ENCODE results near the gene XPNPEP1.

XPNPEP1 gene

DNA sequence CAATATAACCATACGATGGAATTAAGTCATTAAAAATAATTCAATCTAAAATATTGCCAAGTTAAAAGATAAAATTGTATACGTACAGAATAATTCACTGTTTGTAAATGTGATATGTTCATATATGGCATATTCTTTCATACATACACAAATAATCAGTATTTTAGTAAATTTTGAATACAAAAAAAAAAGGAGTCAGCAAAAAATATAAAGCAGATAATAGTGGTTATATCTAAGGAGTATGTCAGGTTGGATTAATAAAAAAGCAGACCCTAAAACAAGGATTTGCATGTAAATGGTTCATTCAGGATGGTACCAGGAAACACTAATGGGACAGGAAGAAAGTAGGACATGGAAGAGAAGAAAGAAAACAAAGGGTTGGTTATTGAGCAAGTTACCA lies 59.5 kb downstream of the XPNPEP1 start:
- no peak for DNase-seq (ENCODE audit: low read depth in 2 of 2)

DNA sequence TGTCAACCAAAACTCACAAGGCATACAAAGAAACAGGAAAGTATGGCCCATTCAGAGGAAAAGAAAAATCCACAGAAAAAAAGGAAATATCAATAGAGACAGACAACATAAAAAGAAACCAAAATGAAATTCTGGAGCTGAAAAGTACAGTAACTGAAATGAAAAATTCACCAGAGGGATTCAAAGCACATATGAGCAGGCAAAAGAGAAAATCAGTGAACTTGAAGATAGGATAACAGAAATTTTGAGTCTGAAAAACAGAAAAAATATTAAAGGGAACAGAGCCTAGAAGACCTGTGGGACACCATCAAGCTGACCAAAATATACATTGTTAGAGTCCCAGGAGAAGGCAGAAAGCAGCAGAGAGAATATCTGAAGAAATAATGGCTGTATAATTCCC lies 60.6 kb downstream of the XPNPEP1 start:
- DNase-seq (ENCODE audit: low read depth in 2 of 2) = no peak

DNA sequence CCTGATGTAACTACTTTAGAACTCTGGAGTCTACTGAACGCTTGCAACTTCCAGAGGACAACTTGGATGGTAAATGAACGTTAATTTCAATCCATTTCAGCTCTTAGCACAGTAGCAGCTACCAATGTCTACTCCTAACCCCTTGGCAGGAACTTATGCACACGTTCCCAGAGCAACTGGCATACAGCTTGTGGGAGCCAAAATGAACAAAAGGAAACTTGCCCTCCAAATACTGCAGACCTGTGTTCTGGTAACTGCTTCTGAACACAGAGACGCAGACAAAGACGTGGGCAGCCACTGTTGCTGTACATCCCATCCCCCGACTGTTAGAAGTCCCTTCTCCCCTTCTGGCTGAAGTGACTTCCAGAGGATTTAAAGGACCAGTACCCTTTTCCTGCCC lies 61.3 kb downstream of the XPNPEP1 start:
- DNase-seq (ENCODE audit: low read depth in 2 of 2) = no peak

DNA sequence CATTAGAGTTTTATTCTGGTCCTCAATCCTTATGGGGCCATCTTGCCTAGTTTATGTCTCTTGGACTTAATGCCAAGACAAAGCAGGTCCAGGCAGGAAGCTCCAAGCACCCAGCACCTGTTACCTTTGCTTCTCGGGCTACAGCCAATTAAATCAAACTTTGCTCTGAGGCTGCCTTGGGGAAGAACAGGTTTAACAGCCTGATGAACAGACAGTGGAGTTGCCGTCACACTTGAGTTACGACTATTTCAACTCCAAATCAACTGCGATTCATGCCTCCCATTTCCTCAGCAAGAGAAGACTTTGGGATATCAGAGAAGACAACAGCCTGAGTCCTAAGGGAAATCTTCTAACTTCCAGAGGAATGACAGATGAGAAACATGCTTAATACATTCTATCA lies 62.2 kb downstream of the XPNPEP1 start:
- no peak for DNase-seq (ENCODE audit: low read depth in 2 of 2)

DNA sequence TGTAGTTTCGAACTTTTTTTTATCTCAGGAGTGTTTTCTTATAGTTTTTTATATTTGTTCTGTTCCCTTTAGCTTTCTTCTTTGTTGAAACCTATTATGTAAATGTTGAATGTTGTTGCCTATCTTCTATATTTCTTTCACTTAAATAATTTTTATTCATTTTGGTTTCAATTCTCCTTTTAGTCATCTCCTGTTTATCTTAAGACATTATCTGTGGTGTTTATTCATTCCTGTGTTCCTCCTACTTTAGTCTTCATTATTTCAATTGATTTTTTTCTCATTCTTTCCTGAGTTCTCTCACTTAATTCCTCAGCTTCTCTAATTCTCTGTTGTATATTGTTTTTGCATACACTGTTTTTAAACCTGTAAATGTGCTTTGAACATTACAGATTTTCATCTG lies 64.1 kb downstream of the XPNPEP1 start:
- no peak for DNase-seq (ENCODE audit: low read depth in 2 of 2)

DNA sequence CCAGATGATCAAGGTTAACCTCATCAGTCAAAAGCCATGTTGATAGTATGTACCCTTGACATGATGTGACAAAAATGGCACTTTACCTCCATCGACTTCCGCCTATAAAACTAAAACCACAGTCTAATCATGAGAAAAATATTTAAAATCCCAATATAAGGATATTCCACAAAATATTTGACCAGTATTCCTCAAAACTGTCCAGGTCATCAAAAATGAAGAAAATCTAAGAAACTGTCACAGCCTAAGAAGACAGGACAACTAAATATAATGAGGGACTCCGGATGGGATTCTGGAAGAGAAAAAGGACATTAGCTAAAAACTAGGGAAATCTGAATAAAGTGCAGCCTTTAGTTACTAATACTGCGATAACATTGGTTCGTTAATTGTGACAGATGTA lies 67.6 kb downstream of the XPNPEP1 start:
- DNase-seq (ENCODE audit: low read depth in 2 of 2) = no peak

DNA sequence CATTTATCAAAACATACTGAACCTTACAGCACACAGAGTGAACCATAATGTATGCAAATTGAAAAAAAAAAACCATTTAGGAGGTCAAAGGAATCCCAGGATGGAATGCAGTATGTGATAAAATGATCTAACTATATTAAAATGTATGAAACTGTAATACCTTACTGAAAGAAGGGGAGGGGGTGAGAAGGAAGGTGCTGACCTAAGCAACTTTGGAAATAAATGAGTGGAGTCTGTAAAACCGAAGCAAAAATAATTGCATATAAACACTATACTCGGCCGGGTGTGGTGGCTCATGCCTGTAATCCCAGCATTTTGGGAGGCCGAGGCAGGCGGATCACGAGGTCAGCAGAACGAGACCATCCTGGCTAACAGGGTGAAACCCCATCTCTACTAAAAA lies 69.4 kb downstream of the XPNPEP1 start:
- no peak for DNase-seq (ENCODE audit: low read depth in 2 of 2)

DNA sequence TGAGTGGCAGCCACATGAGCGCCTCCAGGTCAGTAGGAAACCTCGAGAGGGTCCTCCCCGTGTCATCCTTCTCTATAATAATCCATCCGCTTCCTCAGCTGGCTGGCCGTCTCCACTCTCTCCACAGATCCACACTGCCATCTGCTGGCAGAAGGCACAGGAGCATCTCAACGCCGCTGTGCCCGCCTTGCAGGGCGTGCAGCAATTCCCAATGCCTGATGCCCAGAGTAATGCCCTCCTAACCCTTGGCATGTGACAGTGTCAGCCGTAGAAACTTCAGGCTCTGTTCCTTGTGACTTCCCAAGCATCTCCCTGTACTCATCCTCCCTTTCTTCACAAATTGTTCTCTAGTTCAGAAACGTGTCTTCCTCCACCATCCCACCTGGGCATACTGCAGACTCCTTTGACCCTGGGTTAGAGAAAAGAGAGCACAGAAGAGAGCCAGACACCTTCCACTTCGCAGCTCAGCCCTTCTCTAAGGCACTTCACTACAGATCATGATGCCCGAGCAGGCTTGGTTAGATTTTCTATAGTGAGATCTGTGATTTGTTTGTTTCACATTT lies 70.8 kb downstream of the XPNPEP1 start:
- peak; percentile 40 for DNase-seq (ENCODE audit: low read depth in 2 of 2)

DNA sequence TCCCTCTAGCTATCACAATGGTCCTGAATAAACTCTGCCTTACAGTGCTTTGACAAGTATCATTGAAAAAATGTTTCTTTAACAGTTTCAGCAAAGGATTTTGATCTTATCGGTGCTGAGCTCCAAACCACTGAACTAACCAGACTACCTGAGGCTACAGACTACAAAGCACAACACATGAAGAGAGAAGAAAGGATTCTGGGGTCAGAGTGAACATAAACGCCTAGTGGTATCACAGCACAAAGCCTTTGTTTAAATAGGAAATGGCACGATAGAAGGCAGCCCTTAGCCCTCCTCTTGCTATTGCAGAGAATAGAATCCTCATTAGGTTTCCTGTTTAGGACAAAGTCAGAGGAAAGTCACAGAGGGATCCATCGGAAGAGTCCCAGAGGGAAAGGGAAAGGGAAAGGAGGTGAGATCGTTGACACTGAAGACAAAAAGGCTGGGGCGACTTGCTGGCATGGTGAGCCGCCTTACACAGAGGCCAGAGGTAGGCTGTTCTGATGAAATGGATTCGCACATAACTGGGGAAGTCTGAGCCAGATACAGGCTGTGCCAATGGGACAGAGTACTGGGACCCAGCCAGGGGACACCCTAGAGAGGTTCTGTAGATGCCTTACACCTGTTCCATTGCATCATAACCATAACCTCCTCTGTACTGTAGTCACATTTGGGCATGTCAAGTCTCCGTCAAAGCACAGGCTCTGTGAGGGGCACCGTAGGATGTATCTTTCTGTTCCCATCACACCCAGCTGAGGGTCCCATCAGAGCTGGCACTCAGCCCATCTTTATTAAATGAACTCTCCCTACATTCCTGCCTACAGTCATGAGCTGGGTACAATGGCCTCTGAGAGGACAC lies 71.5 kb downstream of the XPNPEP1 start:
- no peak for DNase-seq (ENCODE audit: low read depth in 2 of 2)

DNA sequence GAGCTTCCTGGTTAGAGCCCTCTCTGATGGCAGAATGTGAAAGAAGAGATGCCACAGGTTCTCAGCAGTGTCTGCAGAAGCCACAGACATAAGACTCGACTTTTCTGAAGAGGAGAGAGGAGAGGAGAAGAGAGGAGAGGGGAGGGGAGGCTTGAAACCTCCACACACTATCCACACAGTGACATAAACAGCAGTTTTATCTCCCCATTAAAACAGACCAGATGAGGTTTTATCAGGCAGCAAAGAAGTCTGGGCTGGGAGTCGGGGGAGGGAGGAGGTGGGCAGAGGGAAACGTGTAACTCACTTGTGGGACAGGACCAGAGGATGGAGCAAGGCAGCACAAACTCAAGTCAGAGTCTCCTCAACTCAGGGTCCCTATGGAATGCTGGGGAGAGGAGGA lies 76.5 kb downstream of the XPNPEP1 start:
- DNase-seq (ENCODE audit: low read depth in 2 of 2) = no peak

DNA sequence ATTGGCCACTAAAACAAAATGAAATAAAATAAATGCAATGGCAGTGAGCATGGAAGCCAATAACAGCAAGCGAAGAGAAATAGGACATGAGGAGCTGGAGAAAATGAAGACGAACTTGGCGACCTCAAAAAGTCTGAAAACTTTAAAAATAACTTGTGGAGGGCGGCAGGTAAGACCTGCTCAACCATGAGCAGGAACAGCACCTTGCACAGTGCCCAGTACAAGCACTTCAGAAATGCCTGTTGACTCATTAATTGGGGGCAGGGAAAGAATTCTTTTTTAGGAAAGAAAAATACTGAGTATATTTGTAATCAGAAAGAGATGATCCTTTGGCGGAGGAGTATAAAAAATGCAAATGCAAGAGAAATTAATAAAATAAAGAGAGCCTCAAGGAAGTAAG lies 78.0 kb downstream of the XPNPEP1 start:
- no peak for DNase-seq (ENCODE audit: low read depth in 2 of 2)

DNA sequence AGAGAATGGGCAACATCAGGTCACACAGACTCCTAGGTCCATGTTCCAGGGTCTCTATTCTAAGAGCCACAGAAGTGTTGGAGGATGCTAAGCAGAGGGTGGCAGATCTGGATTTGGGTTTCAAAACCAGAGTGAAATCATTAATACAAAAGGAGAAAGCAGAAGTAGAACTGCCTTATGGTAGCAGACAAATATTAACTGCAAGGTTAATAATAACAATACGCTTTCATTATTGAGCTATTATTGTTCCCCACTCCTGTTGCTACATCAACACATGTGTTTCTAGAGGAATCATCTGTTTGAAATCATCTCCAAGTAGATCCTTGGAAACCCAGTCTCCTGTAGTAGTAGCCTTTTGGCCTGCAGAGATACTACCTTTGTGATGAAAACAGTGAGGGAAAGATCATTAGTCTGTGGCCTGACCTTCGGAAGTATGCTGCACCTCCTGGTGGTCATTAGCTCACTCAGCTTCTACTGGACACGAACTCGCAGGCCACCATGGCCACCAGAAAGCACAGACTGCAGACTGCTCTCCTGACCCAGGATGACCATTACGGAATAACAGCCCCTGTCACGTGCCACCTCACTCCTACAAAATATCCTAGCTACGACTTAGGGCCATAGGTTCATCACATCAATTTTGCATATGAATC lies 84.6 kb downstream of the XPNPEP1 start:
- DNase-seq (ENCODE audit: low read depth in 2 of 2) = no peak

DNA sequence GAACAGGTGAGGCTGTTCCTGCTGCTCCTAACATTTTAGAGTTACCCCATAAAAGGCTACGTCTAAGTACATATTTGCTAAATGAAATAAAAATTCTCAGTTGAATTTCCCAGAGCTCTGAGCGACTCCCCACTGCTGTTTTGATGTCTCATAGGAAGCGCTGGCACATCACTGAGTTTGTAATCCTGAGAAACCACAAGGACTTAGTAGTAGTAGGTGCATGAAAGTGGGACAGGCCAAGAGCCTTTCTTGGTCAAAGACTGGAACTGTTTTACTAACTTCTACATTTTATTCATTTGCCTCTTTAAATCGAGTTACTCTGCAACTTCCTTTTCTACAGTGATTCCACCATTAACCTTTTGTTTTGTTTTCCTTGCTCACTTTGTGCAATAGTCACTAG lies 85.9 kb downstream of the XPNPEP1 start:
- DNase-seq (ENCODE audit: low read depth in 2 of 2) = no peak

DNA sequence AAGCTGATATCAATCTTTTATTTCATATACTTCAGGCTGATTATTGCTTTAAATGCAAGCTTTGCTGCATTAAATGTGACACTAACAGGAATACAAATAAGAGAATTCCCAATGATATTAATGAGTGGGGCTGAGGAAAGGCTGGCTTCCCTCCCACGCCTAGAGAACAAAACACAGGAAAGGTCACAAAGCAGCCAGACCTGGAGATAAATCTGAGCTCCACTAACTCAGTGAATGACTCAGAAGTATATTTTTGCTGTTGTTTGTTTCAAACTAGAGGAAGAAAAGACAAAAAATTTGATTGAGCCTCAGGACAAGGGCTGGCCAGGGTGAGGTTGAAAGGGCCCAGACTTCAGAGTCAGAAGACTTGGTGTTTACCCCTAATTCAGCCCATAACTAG lies 88.1 kb downstream of the XPNPEP1 start:
- no peak for DNase-seq (ENCODE audit: low read depth in 2 of 2)

DNA sequence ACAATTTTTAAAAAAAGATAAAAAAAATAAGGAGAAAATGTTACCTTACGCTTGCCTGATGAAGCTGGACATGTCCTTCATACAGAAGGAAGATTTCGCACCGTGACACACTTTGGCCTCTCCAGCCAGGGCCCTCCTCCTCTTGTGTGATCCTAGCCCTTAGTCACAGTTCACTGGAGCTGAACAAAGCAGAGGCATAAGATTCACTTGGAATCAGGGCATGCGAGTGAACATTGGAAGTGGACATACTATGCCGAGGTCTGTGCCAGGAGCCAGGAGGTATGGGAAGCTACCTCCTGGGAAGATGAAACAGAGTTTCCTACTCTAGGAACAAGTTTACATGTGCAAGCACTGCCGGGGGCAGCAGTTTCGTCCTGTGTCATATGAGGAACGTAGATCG lies 91.5 kb downstream of the XPNPEP1 start:
- DNase-seq (ENCODE audit: low read depth in 2 of 2) = no peak

DNA sequence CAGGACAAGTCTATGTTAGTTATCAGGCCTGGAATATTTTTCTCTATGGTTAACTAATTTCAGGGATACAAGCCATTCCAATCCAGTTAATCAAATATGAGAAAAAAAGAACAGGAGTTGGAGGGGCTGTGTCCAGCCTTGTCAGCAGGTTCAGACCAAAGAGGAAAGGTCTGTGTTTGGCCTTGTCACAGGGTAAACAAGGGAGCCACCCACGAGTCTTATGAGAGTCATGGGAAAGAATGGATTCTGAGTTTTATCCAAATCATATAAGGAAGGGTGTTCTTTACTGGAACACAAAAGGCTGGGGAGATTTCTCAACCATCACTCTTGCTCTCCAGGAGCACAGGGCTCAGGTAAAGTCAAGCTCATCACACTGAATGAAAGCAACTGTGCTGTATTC lies 99.1 kb downstream of the XPNPEP1 start:
- DNase-seq (ENCODE audit: low read depth in 2 of 2) = no peak

DNA sequence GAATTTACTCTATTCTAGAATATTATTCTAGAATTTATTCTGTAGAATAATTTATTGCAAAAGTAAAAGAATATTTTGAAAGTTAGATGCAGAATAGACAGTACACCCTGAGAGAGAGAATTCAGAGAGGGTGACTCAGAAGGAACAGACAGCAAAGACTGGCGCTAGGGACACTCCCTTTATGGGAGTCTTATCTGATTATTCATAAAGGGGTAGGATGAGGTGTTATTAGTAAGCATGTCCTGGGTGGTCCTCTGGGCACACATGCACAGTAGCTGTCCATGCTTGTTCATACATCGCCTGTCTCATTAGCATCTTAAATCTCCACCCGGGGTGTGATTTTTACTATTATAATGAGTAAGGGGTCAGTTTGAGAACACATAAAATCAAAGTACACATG lies 100.1 kb downstream of the XPNPEP1 start:
- no peak for DNase-seq (ENCODE audit: low read depth in 2 of 2)

DNA sequence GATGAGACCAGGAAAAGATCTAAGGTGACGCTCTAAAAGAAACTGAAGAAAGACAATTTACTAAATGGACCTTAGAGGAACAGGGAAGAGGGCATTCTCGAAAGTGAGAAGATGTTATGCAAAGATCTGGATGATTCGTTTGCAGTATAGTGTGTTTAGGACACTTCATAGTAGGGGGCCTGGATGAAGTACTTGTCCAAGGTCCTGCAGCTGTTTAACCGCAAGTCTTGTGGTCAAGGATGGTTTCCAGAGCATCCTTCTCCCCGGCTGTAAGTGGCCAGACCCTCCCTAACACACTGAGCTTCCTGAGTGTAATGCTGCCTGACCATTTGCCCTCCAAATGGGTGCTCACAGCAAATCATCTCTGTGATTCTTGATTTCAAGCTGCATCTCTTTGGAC lies 101.6 kb downstream of the XPNPEP1 start:
- DNase-seq (ENCODE audit: low read depth in 2 of 2) = no peak

DNA sequence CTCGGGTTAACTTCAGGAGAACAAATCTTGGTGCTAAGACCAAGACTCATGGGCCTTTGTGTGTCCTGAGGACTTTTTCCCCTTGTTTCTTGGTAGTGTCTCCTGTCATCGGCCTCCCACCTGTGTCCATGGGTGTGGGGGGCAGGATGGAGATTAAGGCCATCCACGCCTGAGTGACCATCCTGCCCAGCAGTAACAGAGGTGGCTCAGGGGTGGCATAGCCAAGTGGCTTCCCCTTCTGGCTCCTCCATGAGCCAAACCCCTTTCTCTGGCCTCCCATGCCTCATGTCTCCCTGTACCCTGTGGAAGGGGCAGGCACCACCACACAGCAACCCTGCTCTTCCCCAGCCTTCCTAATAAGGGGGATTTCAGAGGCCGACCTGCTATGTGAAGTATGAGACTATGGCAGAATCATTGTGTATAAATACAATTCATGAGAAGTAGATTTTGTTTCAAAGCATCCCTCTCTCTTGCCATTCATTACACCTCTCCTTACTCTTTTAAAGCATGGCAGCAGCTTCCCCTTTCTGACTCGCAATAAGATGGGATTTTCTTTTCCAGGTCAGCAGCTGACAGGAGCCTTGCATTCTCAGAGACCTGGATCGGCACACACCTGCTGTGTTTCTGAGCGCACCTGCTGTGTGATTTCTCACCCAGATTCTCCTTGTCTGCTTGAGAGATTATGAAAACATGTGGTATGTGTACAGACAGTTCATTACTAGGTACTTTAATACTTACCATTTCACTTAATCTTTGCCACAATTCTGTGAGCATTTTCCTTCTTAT lies 102.5 kb downstream of the XPNPEP1 start:
- DNase-seq (ENCODE audit: low read depth in 2 of 2) = no peak

DNA sequence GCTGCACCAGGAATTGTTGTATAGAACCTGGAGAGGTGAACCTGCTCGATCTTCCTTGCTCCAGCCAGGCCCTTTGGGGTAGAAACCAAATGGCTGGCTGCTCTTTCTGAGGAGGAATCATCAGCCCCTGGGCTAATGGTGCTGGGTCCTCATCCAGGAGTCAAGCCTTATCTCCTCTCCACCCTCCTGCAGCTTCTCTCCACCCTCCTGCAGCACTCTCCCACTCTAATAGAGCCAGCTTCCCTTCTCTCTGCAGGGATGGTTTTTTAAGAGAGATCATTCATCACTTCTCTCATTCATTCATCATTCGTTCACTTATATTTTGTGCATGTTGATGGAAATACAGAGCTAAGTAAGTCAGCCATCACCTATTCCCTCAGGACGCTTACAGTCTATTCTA lies 103.5 kb downstream of the XPNPEP1 start:
- no peak for DNase-seq (ENCODE audit: low read depth in 2 of 2)

All from stimulated activated CD8-positive, alpha-beta memory T cell treated with anti-CD3 and anti-CD28 coated beads, Interleukin-15, amount 100 ng/mL, for 48 hours (primary cell).